Fibroblast of lung (primary cell): Measurements from ENCODE around the gene EFCAB14. TPM values are rescaled to one million over a fixed set of nuclear protein-coding genes. Genes with fewer than 3 reads are reported as not detected.

Experiments
- DNase-seq, 2 donors: peaks; one replicate each; pipeline versions ENCODE4 v3.0.0 to v3.0.0-alpha.2; 2010; ENCODE audit warnings: low read depth in 2 of 2
- H2AFZ ChIP-seq: 2 replicates; pipeline ENCODE4 v1.5.1; 2012; ENCODE audit warnings: low read length, control low read depth, inconsistent platforms
- H3K27ac ChIP-seq: 2 replicates; pipeline ENCODE4 v1.5.1; 2011; ENCODE audit warnings: low read length, control low read depth; ENCODE audit not compliant: insufficient read depth
- H3K27me3 ChIP-seq: 2 replicates; pipeline ENCODE4 v1.5.1; 2011; ENCODE audit warnings: mild to moderate bottlenecking, low read length; ENCODE audit not compliant: control insufficient read depth, insufficient read depth
- H3K36me3 ChIP-seq: 2 replicates; pipeline ENCODE4 v1.5.1; 2011; ENCODE audit warnings: low read length; ENCODE audit not compliant: control insufficient read depth, insufficient read depth
- H3K4me1 ChIP-seq: 2 replicates; pipeline ENCODE4 v1.5.1; 2011; ENCODE audit warnings: low read length; ENCODE audit not compliant: control insufficient read depth, insufficient read depth; ENCODE audit errors: extremely low read depth
- H3K4me2 ChIP-seq: 2 replicates; pipeline ENCODE4 v1.5.1; 2011; ENCODE audit warnings: low read length, control low read depth; ENCODE audit not compliant: insufficient read depth; ENCODE audit errors: extremely low read depth
- H3K4me3 ChIP-seq, 4 experiments: fragments of 200-600 bp in 1 of 4; sonication (generic) in 1 of 4; replicated peaks in 1 of 4; 2 replicates each; pipeline ENCODE4 v1.5.1; 2011 to 2016; ENCODE audit warnings: low read length in 4 of 4, low read depth in 3 of 4, mild to moderate bottlenecking in 3 of 4, control low read depth in 2 of 4, inconsistent platforms in 1 of 4, mixed read lengths in 1 of 4; ENCODE audit not compliant: insufficient read depth in 1 of 4; ENCODE audit errors: control extremely low read depth in 1 of 4
- H3K79me2 ChIP-seq: 2 replicates; pipeline ENCODE4 v1.5.1; 2012; ENCODE audit warnings: mild to moderate bottlenecking, low read length, inconsistent platforms; ENCODE audit not compliant: control insufficient read depth, insufficient read depth
- H3K9ac ChIP-seq: 2 replicates; pipeline ENCODE4 v1.5.1; 2011; ENCODE audit warnings: mild to moderate bottlenecking, low read length, control low read depth; ENCODE audit not compliant: insufficient read depth
- H3K9me3 ChIP-seq: 2 replicates; pipeline ENCODE4 v1.5.1; 2012; ENCODE audit warnings: low read depth, low read length; ENCODE audit not compliant: control insufficient read depth, insufficient read depth
- H4K20me1 ChIP-seq: 2 replicates; pipeline ENCODE4 v1.5.1; 2011; ENCODE audit warnings: low read length; ENCODE audit not compliant: control insufficient read depth, insufficient read depth; ENCODE audit errors: extremely low read depth
- EZH2 ChIP-seq: IDR thresholded peaks from 2 replicates; pipeline ENCODE4 v1.5.1; 2012; ENCODE audit warnings: low read length, control low read depth, mild to moderate bottlenecking; ENCODE audit errors: missing control alignments
- polyA plus RNA-seq, 2 donors: library from polyadenylated mRNA; depleted of rRNA in 1 of 2; stranded (reverse) in 1 of 2; unstranded in 1 of 2; fragments of >200 nt; gene quantifications; 2 replicates each; pipeline ENCODE4 v1.2.1, GENCODE V29; 2011 to 2012; ENCODE audit warnings: missing spikeins in 1 of 2
- total RNA-seq: library from RNA; depleted of rRNA; stranded (reverse); fragments of >200 nt; gene quantifications from 2 replicates; pipeline ENCODE4 v1.2.1, GENCODE V29; 2014
- TF ChIP-seq, protein P1 (sequence below), 2 donors: IDR thresholded peaks in 1 of 2; conservative IDR thresholded peaks in 1 of 2; 1 replicate in 1 of 2; 2 replicates in 1 of 2; pipeline ENCODE4 v1.5.1; 2011 to 2012; ENCODE audit warnings: low read length in 2 of 2, control low read depth in 1 of 2, inconsistent platforms in 1 of 2, low read depth in 1 of 2, mild to moderate bottlenecking in 1 of 2

Gene EFCAB14
- total and polyA plus RNA-seq, 2 donors (not counting 1 experiment from before 2014, with no cell fraction given), result 35.3 to 65.0 TPM

DNA sequence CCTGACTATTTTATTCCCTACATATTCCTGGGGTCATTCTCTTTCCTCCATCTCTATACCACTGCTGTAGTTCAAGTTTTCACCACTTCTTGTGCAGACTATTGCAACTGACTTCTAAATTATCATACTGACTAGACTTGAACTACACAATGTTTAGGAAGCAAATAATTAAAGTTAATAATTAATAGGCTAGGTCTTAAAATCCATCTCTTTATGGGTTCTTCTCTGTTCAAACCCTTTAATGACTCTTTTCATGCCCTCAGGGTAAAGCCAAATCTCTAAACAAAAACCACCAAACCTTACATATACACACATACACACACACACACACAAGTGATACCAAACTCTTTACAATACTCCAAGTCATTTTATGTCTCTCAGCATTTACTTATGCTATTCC, 80.0 kb downstream of the EFCAB14 start:
- peaks cover 6% of the 10 kb centered on the region for H3K4me1 ChIP-seq
- no peaks in the 10 kb centered on the region for H4K20me1 ChIP-seq
- no peak overlapping the region for H3K9ac ChIP-seq
- H3K79me2 ChIP-seq, result no peaks in the 10 kb centered on the region
- H3K9me3 ChIP-seq, result no peaks in the 10 kb centered on the region
- no peak for DNase-seq
- H3K4me3 ChIP-seq, result no peak overlapping the region
- H3K36me3 ChIP-seq, result peaks cover 4% of the 10 kb centered on the region
- H3K4me2 ChIP-seq, result no peak overlapping the region
- H3K27me3 ChIP-seq, result no peaks in the 10 kb centered on the region
- no peak overlapping the region for H3K27ac ChIP-seq
- TF ChIP-seq EZH2, result no peak
- TF ChIP-seq, protein P1, sequence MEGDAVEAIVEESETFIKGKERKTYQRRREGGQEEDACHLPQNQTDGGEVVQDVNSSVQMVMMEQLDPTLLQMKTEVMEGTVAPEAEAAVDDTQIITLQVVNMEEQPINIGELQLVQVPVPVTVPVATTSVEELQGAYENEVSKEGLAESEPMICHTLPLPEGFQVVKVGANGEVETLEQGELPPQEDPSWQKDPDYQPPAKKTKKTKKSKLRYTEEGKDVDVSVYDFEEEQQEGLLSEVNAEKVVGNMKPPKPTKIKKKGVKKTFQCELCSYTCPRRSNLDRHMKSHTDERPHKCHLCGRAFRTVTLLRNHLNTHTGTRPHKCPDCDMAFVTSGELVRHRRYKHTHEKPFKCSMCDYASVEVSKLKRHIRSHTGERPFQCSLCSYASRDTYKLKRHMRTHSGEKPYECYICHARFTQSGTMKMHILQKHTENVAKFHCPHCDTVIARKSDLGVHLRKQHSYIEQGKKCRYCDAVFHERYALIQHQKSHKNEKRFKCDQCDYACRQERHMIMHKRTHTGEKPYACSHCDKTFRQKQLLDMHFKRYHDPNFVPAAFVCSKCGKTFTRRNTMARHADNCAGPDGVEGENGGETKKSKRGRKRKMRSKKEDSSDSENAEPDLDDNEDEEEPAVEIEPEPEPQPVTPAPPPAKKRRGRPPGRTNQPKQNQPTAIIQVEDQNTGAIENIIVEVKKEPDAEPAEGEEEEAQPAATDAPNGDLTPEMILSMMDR (conservative IDR thresholded peaks at IDR 0.05 in 1 of 2, IDR thresholded peaks at IDR 0.05 in 1 of 2; ENCODE audit: low read depth in 1 of 2, low read length in 2 of 2), result no peak
- H2AFZ ChIP-seq, result no peak overlapping the region

DNA sequence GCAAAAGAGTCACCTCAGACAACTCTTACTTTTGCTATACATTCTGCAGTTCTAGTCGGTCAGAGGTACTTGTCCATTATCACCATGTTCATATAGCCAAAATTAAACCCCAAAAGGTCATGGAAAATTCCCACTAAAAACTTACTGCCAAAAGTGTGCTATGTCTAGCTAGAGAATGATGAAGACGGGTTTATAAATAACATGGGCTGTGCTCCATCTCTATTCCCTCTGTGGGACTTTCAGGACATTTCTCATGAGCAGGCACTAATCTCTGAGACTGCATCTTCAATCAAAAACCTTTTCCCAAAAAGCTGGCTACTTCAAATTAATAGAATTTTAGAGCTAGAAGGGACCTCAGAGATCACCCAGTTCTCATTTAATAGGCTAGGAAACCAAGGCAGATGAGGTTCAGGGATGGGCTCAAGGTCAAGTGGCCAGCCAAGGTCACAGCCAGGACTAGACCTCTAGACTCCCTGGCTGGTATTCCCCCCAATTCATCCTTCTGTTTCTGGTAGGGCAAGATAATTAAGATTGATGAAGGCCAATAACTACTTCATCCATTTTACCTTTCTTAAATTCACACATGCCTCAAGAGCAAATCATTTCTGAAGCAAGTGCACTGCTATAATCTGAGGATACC, 81.3 kb downstream of the EFCAB14 start:
- H3K27ac ChIP-seq, result no peak overlapping the region
- peaks cover 4% of the 10 kb centered on the region for H3K36me3 ChIP-seq
- no peak overlapping the region for H3K4me3 ChIP-seq
- no peaks in the 10 kb centered on the region for H3K9me3 ChIP-seq
- H3K4me1 ChIP-seq, result no peaks in the 10 kb centered on the region
- no peaks in the 10 kb centered on the region for H3K27me3 ChIP-seq
- no peaks in the 10 kb centered on the region for H3K79me2 ChIP-seq
- H3K4me2 ChIP-seq, result no peak overlapping the region
- H2AFZ ChIP-seq, result no peak overlapping the region
- TF ChIP-seq, protein P1 (conservative IDR thresholded peaks at IDR 0.05 in 1 of 2, IDR thresholded peaks at IDR 0.05 in 1 of 2; ENCODE audit: low read depth in 1 of 2, low read length in 2 of 2), result no peak
- TF ChIP-seq EZH2, result no peak
- no peaks in the 10 kb centered on the region for H4K20me1 ChIP-seq
- DNase-seq, result no peak
- H3K9ac ChIP-seq, result no peak overlapping the region

DNA sequence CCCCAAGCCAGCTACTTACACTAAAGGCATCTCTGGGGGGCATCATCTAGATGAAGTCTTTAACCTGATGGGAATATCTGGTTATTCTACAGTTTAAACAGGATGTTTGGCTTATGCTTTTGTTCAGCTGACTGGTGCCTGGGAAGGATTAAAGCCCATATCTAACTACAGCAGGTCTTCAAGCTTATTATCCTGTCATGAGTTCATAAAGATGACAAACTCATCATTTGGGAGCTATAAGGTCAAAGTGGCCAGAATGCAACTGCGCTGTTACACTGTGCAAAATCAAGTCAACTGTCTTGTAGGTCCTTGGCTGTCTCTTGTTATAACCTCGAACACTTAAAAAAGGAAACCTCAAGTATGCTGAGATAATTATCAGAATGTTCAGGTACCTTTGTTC, 83.7 kb downstream of the EFCAB14 start:
- no peaks in the 10 kb centered on the region for H3K79me2 ChIP-seq
- H3K9me3 ChIP-seq, result no peaks in the 10 kb centered on the region
- no peak overlapping the region for H3K27ac ChIP-seq
- H4K20me1 ChIP-seq, result no peaks in the 10 kb centered on the region
- H3K36me3 ChIP-seq, result peaks cover 5% of the 10 kb centered on the region
- H3K4me3 ChIP-seq, result no peak overlapping the region
- H3K27me3 ChIP-seq, result no peaks in the 10 kb centered on the region
- TF ChIP-seq, protein P1 (conservative IDR thresholded peaks at IDR 0.05 in 1 of 2, IDR thresholded peaks at IDR 0.05 in 1 of 2; ENCODE audit: low read depth in 1 of 2, low read length in 2 of 2), result no peak
- no peak for TF ChIP-seq EZH2
- no peak for DNase-seq
- H3K4me1 ChIP-seq, result no peaks in the 10 kb centered on the region
- H3K9ac ChIP-seq, result no peak overlapping the region
- H2AFZ ChIP-seq, result no peak overlapping the region
- H3K4me2 ChIP-seq, result no peak overlapping the region
